DOHH2 (cell line): ENCODE measurements around the gene MDM4.

Source experiments
- H3F3A ChIP-seq: fragments of 200-600 bp; sonication (generic), shearing (Covaris generic); 2 replicates; pipeline ENCODE4 v1.6.0; 2016; ENCODE audit warnings: antibody characterized with exemption, mild to moderate bottlenecking; ENCODE audit not compliant: control insufficient read depth, insufficient read depth
- H3K27ac ChIP-seq: fragments of 200-600 bp; sonication (generic); 2 replicates; pipeline ENCODE4 v1.5.1; 2014; ENCODE audit warnings: low read depth, mild to moderate bottlenecking, low read length, moderate library complexity
- H3K27me3 ChIP-seq: fragments of 200-600 bp; sonication (generic); 2 replicates; pipeline ENCODE4 v1.6.1; 2014; ENCODE audit warnings: mild to moderate bottlenecking, low read length, mixed read lengths; ENCODE audit not compliant: control insufficient read depth
- H3K36me3 ChIP-seq: fragments of 200-600 bp; sonication (generic); 2 replicates; pipeline ENCODE4 v1.6.1; 2014; ENCODE audit warnings: mild to moderate bottlenecking, low read length, moderate library complexity, mixed read lengths; ENCODE audit not compliant: control insufficient read depth
- H3K4me1 ChIP-seq: fragments of 200-600 bp; sonication (generic); 2 replicates; pipeline ENCODE4 v1.6.1; 2014; ENCODE audit warnings: mild to moderate bottlenecking, low read length, mixed read lengths; ENCODE audit not compliant: control insufficient read depth
- H3K4me2 ChIP-seq: fragments of 200-600 bp; sonication (generic); 2 replicates; pipeline ENCODE4 v1.6.0; 2014; ENCODE audit warnings: mild to moderate bottlenecking, low read length, moderate library complexity
- H3K4me3 ChIP-seq: fragments of 200-600 bp; sonication (generic); 2 replicates; pipeline ENCODE4 v1.5.1; 2014; ENCODE audit warnings: mild to moderate bottlenecking, low read length, mixed read lengths
- H3K79me2 ChIP-seq: fragments of 200-600 bp; sonication (generic); 2 replicates; pipeline ENCODE4 v1.6.1; 2014; ENCODE audit warnings: mild to moderate bottlenecking, low read length, mixed read lengths; ENCODE audit not compliant: control insufficient read depth
- H3K9me2 ChIP-seq: fragments of 200-600 bp; sonication (generic); replicated peaks from 2 replicates; pipeline ENCODE4 v1.6.1; 2014; ENCODE audit warnings: mild to moderate bottlenecking, low read length, mixed read lengths; ENCODE audit not compliant: control insufficient read depth
- H3K9me3 ChIP-seq: fragments of 200-600 bp; sonication (generic); 2 replicates; pipeline ENCODE4 v1.6.1; 2014; ENCODE audit warnings: antibody characterized with exemption, low read length, mixed read lengths; ENCODE audit not compliant: control insufficient read depth, insufficient read depth
- H4K20me1 ChIP-seq: fragments of 200-600 bp; sonication (generic); 2 replicates; pipeline ENCODE4 v1.6.0; 2014; ENCODE audit warnings: low read depth, mild to moderate bottlenecking, antibody characterized with exemption, low read length, moderate library complexity; ENCODE audit not compliant: control insufficient read depth, insufficient read depth
- CTCF ChIP-seq: fragments of 200-600 bp; sonication (generic); IDR thresholded peaks from one replicate; pipeline ENCODE4 v1.5.1; 2014; ENCODE audit warnings: antibody characterized with exemption, mild to moderate bottlenecking, low read depth, low read length; ENCODE audit not compliant: poor library complexity, severe bottlenecking
- EZH2phosphoT487 ChIP-seq: fragments of 200-600 bp; sonication (generic); IDR thresholded peaks from 2 replicates; pipeline ENCODE4 v1.6.1; 2017; ENCODE audit warnings: borderline replicate concordance, mild to moderate bottlenecking, antibody characterized with exemption, low read length, moderate library complexity, mixed read lengths

MDM4 gene

GRCh38 chr1:204499511-204500468 is 16.4 kb upstream of the MDM4 start:
- Histone ChIP-seq H3F3A (peaks cover 16% of the 10 kb centered on the region), H3K4me2 (peak overlapping the region; percentile 49), H4K20me1 (no peaks in the 10 kb centered on the region), H3K9me3 (peaks cover 5% of the 10 kb centered on the region; the same call in 1 of the 2 replicates), H3K27ac (no peak overlapping the region), H3K4me1 (peaks cover 62% of the 10 kb centered on the region), H3K27me3 (no peaks in the 10 kb centered on the region), H3K79me2 (no peaks in the 10 kb centered on the region), H3K9me2 (no peaks in the 10 kb centered on the region), H3K36me3 (no peaks in the 10 kb centered on the region), H3K4me3 (no peak overlapping the region; the same call in 1 of the 2 replicates)
- TF ChIP-seq CTCF, result no peak
- no peak for TF ChIP-seq EZH2phosphoT487

- H4K20me1 ChIP-seq, result no peaks in the 10 kb centered on the region
- H3K27ac ChIP-seq, result no peak overlapping the region
- peaks cover 2% of the 10 kb centered on the region; the same call in 1 of the 2 replicates for H3K36me3 ChIP-seq
- no peaks in the 10 kb centered on the region for H3K27me3 ChIP-seq
- H3K4me1 ChIP-seq, result peaks cover 48% of the 10 kb centered on the region
- H3F3A ChIP-seq, result peaks cover 11% of the 10 kb centered on the region
- no peaks in the 10 kb centered on the region for H3K79me2 ChIP-seq
- H3K4me3 ChIP-seq, result no peak overlapping the region
- H3K9me2 ChIP-seq, result no peaks in the 10 kb centered on the region
- TF ChIP-seq EZH2phosphoT487 (no peak), CTCF (no peak)
- peaks cover 5% of the 10 kb centered on the region; the same call in 1 of the 2 replicates for H3K9me3 ChIP-seq
- H3K4me2 ChIP-seq, result no peak overlapping the region
Measured at GRCh38 chr1:204502241-204502640, 14.0 kb upstream of the MDM4 start.

- Histone ChIP-seq H3K79me2 (no peaks in the 10 kb centered on the region), H3K4me2 (peak overlapping the region; percentile 24), H3K27ac (no peak overlapping the region), H3K4me3 (no peak overlapping the region), H3K9me2 (no peaks in the 10 kb centered on the region), H3F3A (peaks cover 9% of the 10 kb centered on the region), H4K20me1 (no peaks in the 10 kb centered on the region), H3K4me1 (peaks cover 48% of the 10 kb centered on the region), H3K9me3 (peaks cover 5% of the 10 kb centered on the region; the same call in 1 of the 2 replicates), H3K36me3 (peaks cover 3% of the 10 kb centered on the region; the same call in 1 of the 2 replicates), H3K27me3 (no peaks in the 10 kb centered on the region)
- TF ChIP-seq EZH2phosphoT487 (no peak), CTCF (peak; percentile 80)
Measured at GRCh38 chr1:204503122-204503912, 12.9 kb upstream of the MDM4 start.
